Kidney capillary endothelial cell (primary cell): Measurements from ENCODE around the gene STH.
"Not testable (repeated sequence)": the region's sequence is repeated elsewhere in the genome, so short reads cannot be mapped to it uniquely, and the experiment has no call there.

Experiments
- DNase-seq: peaks from one replicate; pipeline ENCODE4 v3.0.0-alpha.2; 2018; ENCODE audit warnings: low spot score

STH gene

DNA sequence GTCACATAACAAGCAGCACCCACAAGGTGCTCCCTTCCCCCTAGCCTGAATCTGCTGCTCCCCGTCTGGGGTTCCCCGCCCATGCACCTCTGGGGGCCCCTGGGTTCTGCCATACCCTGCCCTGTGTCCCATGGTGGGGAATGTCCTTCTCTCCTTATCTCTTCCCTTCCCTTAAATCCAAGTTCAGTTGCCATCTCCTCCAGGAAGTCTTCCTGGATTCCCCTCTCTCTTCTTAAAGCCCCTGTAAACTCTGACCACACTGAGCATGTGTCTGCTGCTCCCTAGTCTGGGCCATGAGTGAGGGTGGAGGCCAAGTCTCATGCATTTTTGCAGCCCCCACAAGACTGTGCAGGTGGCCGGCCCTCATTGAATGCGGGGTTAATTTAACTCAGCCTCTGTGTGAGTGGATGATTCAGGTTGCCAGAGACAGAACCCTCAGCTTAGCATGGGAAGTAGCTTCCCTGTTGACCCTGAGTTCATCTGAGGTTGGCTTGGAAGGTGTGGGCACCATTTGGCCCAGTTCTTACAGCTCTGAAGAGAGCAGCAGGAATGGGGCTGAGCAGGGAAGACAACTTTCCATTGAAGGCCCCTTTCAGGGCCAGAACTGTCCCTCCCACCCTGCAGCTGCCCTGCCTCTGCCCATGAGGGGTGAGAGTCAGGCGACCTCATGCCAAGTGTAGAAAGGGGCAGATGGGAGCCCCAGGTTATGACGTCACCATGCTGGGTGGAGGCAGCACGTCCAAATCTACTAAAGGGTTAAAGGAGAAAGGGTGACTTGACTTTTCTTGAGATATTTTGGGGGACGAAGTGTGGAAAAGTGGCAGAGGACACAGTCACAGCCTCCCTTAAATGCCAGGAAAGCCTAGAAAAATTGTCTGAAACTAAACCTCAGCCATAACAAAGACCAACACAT, at the start of gene STH:
STH (plus strand) TSS at position 264 of the 913 bp plus-strand sequence; CDS start at position 294, 30 bp downstream.
- DNase-seq: no peak

DNA sequence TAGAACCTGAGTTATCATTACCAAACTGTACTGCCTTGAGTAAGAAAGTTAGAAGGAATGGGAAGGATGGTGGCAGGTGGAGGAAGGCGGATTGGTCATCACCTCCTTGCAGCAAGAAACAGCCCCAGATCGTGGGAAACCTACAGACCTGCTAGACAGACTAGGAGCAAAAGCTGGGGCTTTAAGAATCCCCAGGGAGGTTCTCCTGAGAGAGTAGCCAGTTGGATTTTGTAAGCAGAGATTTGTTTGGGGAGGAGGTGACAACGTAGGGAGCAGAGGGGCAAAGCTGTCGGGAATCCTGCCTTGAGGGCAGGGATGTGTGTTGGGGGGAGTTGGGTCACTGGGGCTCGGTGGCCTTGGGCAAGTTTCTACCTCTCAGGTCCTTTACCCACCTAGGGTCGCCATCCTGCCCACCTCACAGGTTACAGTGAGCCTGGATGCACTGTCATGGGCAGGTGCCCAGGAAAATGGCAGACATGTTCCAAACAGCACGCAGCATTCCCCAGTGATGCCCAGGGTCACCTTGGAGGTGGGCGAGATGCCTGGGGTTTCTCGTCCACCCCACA, 49.2 kb upstream of the STH start:
- no peak for DNase-seq

- DNase-seq: no peak
Measured at GRCh38 chr17:45950888-45951287, 48.2 kb upstream of the STH start.

DNA sequence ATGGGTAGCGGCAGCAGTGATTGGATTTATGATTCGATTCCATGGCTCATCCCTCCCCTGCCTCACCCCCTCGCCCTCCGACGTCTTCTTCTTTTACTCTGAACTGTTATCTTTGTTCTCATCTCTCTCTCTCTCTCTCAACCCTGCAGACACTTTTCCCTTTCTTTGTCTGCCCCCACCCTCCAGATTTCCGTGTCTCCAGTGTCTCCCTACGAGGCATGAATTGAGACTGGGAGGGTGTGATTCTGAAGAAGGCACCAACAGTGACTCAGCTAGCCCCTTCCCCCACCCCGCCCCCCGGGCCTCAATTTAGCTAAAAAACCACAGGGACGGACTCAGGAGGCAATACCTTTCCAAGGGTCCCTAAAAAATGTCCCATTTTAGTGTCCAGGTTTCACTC, 47.6 kb upstream of the STH start:
- DNase-seq: no peak

- no peak for DNase-seq
Measured at GRCh38 chr17:45951941-45952340, 47.1 kb upstream of the STH start.

DNA sequence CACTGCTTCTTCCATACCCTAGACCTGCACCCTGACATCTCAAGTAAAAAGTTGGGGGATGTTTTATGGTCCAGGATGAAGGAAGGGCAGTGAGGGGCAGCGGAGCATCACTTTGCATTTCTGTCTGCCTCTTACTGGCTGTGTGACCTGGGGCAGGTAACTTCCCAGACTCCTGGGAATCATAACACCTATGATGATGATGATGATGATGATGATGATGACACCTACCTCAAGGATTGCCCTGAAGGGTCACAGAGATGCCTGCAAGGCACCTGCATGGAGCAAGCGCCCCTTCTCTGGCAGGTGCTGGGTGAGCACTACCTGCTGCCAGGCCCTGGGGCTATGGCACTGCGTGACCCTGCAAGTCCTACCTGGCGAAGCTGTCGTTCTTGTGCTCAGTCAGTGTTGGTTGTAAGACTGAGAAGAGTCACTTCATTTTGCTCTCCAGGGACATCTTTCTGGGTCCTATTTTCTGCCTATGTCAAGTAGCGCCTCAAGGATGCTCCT, 46.2 kb upstream of the STH start:
- DNase-seq: no peak

- no peak for DNase-seq
Measured at GRCh38 chr17:45953561-45953960, 45.5 kb upstream of the STH start.

DNA sequence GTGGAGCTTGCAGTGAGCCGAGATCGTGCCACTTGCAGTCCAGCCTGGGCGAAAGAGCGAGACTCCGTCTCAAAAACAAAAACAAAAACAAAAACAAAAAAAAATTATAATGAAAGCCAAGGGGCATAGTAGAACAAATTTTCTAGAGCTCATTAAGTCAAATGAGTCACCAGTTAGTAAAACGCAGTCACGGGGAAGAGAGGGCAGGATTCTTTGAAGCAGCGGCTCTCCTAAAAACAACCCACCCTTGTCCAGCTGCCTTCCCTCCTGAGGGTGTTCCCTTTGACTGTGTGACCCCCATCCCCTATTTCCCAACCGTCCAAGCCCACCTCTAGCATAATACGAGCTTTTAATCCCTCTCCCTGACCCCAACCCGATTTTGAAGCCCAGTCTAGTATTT, 44.1 kb upstream of the STH start:
- no peak for DNase-seq

- DNase-seq: no peak
Measured at GRCh38 chr17:45955326-45955725, 43.7 kb upstream of the STH start.

- DNase-seq: no peak
Measured at GRCh38 chr17:45956090-45956489, 43.0 kb upstream of the STH start.

- DNase-seq: not testable (repeated sequence)
Measured at GRCh38 chr17:45956746-45957145, 42.3 kb upstream of the STH start.

DNA sequence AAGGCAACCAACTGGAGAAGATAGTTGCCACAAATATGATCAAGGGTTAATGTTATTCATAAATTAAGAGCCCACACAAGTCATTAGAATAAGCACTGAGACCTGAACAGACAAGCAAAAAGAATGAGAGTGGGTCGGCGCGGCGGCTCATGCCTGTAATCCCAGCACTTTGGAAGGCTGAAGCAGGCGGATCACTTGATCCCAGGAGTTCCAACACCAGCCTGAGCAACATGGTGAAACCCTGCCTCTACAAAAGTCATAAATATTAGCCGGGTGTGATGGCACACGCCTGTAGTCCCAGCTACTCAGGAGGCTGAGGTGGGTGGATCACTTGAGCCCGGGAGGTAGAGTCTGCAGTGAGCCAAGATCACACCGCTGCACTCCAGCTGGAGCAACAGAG, 40.7 kb upstream of the STH start:
- DNase-seq: no peak

- no peak for DNase-seq
Measured at GRCh38 chr17:45958994-45959665, 39.9 kb upstream of the STH start.

- no peak for DNase-seq
Measured at GRCh38 chr17:45960311-45960710, 38.7 kb upstream of the STH start.

GRCh38 chr17:45961206-45961605, 37.8 kb upstream of the STH start:
- no peak for DNase-seq

DNA sequence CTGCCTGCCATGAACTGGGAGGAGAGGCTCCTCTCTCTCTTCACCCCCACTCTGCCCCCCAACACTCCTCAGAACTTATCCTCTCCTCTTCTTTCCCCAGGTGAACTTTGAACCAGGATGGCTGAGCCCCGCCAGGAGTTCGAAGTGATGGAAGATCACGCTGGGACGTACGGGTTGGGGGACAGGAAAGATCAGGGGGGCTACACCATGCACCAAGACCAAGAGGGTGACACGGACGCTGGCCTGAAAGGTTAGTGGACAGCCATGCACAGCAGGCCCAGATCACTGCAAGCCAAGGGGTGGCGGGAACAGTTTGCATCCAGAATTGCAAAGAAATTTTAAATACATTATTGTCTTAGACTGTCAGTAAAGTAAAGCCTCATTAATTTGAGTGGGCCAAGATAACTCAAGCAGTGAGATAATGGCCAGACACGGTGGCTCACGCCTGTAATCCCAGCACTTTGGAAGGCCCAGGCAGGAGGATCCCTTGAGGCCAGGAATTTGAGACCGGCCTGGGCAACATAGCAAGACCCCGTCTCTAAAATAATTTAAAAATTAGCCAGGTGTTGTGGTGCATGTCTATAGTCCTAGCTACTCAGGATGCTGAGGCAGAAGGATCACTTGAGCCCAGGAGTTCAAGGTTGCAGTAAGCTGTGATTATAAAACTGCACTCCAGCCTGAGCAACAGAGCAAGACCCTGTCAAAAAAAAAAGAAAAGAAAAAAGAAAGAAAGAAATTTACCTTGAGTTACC, 36.7 kb upstream of the STH start:
- no peak for DNase-seq

- no peak for DNase-seq
Measured at GRCh38 chr17:45963283-45963682, 35.8 kb upstream of the STH start.

DNA sequence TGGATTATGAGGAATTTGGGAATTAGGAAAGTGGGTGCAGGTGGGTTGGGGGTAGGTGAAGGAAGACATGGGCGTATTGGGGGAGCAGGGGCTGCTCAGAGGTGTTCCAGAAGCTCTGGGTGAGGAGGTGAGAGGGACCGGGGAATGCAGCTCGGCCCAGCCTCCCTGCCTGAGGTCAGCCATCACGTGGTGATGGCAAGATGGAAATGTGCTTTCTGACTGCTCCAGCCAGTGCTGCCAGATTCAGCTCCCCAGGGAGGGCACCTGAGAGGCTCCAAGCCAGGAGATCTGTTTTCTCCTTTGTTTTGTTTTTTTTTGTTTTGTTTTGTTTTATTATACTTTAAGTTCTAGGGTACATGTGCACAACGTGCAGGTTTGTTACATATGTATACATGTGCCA, 35.2 kb upstream of the STH start:
- DNase-seq: no peak

DNA sequence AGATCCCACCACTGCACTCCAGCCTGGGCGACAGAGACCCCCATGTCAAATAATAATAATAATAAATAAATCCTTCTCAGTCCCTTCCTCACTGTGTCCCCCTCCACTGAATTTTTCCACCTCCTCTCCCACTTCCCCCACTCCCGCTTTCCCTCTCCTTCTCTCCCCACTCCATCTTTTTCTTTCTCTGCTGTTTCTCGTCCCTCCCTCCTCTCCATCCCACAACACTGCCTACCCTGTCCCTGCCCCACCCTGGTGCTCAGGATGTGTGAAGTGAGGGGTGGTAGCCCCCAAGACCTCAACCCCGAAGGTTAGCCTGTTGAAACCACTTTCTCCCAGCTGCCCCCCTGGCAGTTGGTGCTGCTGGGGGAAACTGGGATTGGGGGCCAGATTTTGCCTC, 34.4 kb upstream of the STH start:
- DNase-seq: no peak

- no peak for DNase-seq
Measured at GRCh38 chr17:45965812-45966211, 33.2 kb upstream of the STH start.

GRCh38 chr17:45966606-45967280, 32.3 kb upstream of the STH start:
- no peak for DNase-seq

GRCh38 chr17:45967378-45967777, 31.7 kb upstream of the STH start:
- DNase-seq: no peak
